ENCODE measurements around the gene IGF1R. TPM values are rescaled to one million over a fixed set of nuclear protein-coding genes. Genes with fewer than 3 reads are reported as not detected.

IGF1R gene
- polyA plus RNA-seq, 4 donors: 44.8 to 49.1 (median 45.7) TPM

DNA sequence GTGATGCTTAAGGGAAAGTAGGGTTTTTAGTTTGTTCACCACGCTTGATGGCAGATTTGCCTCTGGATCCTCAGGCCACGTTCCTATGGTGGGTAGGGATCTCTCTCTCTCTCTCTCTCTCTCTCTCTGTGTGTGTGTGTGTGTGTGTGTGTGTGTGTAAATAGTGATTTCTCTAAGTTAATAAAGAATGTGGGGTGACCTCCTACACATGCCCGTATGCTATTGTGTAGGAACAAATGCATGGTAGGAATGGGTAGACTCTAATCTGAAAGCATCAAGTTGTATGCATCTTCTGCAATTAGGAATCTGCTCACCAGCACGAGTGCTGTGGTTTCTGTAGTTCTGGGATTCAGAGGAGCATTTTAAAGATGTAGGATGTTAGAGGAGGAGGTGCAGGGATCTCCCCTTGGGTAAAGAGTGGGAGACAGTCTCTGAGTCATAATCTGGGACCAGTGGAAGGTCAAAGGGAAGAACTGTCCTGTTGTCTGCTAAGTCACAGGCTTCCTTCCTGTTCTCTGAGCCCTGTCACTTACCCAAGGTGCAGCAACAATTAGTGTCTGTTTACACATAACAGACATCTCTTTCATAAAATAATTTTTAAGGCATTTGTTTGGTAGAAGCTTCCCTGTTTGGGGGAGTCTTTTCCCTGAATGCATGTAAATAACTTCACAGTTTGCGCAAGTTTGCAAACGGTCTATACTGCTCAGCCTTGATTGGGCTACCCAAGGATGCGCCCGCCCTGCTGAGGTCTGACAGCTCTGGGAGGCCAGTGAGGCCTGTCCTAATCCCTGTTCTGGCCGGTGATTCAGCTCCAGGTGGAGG, 139.8 kb downstream of the IGF1R start:
- DNase-seq (ENCODE audit: low read depth in 4 of 4, low spot score in 3 of 4): no peak

- no peak for DNase-seq (ENCODE audit: low read depth in 4 of 4, low spot score in 3 of 4)
These were observed 140.7 kb downstream of the IGF1R start for GRCh38 chr15:98789020-98789419.

GRCh38 chr15:98790270-98790669, 141.9 kb downstream of the IGF1R start:
- DNase-seq (ENCODE audit: low read depth in 4 of 4, low spot score in 3 of 4): no peak

GRCh38 chr15:98791046-98791701, 142.8 kb downstream of the IGF1R start:
- no peak for DNase-seq (ENCODE audit: low read depth in 4 of 4, low spot score in 3 of 4)

- no peak for DNase-seq (ENCODE audit: low read depth in 4 of 4, low spot score in 3 of 4)
These were observed 143.8 kb downstream of the IGF1R start for GRCh38 chr15:98792117-98792516.

GRCh38 chr15:98794211-98794610, 145.9 kb downstream of the IGF1R start:
- no peak for DNase-seq (ENCODE audit: low read depth in 4 of 4, low spot score in 3 of 4)

GRCh38 chr15:98794748-98795147, 146.4 kb downstream of the IGF1R start:
- DNase-seq (ENCODE audit: low read depth in 4 of 4, low spot score in 3 of 4): no peak

DNA sequence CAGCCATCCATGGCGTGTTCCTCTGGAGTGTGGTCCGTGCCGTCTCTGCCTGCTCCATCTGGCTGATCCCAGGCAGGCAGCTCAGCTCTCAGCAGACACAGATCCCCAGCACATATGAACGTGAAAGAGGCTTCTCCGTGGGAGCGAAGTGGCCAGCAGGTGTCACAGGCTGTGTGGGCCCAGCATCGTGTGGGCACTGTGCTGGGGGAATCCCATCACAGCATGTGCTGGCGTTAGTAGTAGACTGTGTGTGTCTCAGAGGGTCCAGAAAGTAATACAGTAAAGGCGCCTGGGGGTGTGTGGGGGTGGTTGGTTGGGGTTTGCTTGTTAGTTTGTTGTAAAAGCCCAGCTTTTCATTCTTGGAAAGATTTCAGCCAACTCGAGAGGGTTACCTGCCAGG, 147.6 kb downstream of the IGF1R start:
- DNase-seq (ENCODE audit: low read depth in 4 of 4, low spot score in 3 of 4): no peak

GRCh38 chr15:98796685-98797357, 148.5 kb downstream of the IGF1R start:
- no peak for DNase-seq (ENCODE audit: low read depth in 4 of 4, low spot score in 3 of 4)

- no peak for DNase-seq (ENCODE audit: low read depth in 4 of 4, low spot score in 3 of 4)
These were observed 150.1 kb downstream of the IGF1R start for GRCh38 chr15:98798375-98798893.

DNA sequence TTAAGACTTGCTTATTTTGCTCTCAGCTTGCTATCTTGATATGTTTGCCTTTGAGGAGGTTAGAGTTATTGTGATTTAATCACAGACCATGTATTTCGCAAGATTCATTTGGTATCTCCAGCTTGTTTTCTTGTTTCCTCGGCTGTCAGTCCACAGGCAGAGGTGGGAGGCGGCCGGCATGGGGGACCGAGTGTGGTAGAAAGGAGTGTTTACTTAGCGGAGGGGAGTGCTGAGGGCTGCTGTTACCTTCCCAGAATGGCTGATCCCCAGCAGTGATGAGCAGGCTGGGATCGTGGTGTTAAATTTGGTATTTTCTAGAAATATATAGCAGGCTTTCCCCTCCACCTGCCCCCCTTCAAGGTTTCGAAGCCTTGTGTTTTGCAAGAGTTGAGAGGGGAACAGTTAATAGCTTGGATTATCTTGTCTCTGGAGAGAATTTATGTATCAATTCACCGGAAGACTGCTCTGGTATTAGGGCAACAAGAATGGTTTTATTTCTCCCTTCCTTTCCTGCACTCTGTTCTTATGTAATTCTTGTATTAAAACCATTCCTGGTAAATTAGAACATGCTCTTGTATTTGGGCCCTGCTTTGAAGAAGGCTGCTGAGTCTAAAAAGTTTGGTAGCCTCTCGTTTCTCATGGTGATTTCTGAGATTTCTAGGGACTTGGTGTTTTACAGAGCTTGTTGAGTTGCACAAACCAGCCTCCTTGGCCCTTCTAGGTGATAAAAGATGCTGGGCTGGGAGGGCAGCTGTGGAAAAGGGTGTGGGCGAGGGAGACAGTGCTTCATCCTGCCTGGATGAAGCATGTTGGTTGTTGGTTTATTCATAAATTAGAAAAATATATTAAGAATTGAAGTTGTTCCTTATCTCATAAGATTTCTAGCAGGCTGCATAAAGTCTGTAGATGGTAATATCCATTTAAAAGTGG, 151.4 kb downstream of the IGF1R start:
- DNase-seq (ENCODE audit: low read depth in 4 of 4, low spot score in 3 of 4): no peak

GRCh38 chr15:98800437-98801233, 152.3 kb downstream of the IGF1R start:
- peak; percentile 74 to 82 (median 81) for DNase-seq (ENCODE audit: low read depth in 4 of 4, low spot score in 3 of 4)

GRCh38 chr15:98801234-98801561, 152.9 kb downstream of the IGF1R start:
- no peak for DNase-seq (ENCODE audit: low read depth in 4 of 4, low spot score in 3 of 4)

GRCh38 chr15:98802187-98802586, 153.8 kb downstream of the IGF1R start:
- no peak for DNase-seq (ENCODE audit: low read depth in 4 of 4, low spot score in 3 of 4)

DNA sequence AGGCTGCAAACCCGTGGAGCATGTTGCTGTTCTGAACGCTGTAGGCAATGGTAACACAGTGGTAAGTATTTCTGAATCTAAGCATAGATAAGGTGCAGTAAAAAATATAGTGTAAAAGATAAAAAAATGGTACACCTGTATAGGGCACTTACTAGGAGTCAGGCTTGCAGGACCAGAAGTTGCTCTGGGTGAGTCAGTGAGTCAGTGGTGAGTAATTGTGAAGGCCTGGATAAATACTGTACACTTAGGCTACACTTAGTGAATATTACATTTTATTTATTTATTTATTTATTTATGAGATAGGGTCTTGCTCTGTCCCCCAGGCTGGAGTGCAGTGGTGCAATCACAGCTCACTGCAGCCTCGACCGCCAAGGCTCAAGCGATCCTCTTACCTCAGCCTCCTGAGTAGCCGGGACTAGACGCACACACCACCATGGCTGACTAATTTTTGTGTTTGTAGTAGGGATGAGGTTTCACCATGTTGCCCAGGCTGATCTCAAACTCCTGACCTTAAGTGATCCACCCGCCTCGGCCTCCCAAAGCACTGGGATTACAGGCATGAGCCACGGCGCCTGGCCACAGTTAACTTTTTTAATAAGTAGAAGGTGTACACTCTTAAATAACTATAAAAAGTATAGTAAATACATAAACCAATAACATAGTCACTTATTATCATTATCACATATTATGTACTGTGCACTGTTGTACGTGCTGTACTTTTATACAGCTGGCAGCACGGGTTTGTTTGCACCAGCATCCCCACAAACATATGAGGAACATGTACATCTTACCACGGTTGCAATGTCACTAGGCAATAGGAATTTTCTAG, 155.1 kb downstream of the IGF1R start:
- no peak for DNase-seq (ENCODE audit: low read depth in 4 of 4, low spot score in 3 of 4)

GRCh38 chr15:98804057-98804380, 155.7 kb downstream of the IGF1R start:
- DNase-seq (ENCODE audit: low read depth in 4 of 4, low spot score in 3 of 4): no peak

GRCh38 chr15:98805434-98806274, 157.3 kb downstream of the IGF1R start:
- DNase-seq (ENCODE audit: low read depth in 4 of 4, low spot score in 3 of 4): no peak
